AG10803 (cell line): ENCODE results near the gene TOR2A.
A peak's percentile ranks its signal among the peaks of the same experiment; 100 is the strongest.

Experiments used
- DNase-seq: peaks from one replicate; pipeline ENCODE4 v3.0.0; 2010; ENCODE audit warnings: low read depth
- H3K4me3 ChIP-seq: 2 replicates; pipeline ENCODE4 v1.5.1; 2011; ENCODE audit warnings: mild to moderate bottlenecking, low read length, control low read depth
- TF ChIP-seq, protein P1 (sequence below): conservative IDR thresholded peaks from 2 replicates; pipeline ENCODE4 v1.5.1; 2011; ENCODE audit warnings: mild to moderate bottlenecking, low read length, control low read depth, inconsistent platforms

The TOR2A gene

GRCh38 chr9:127698386-127698785 lies 36.7 kb downstream of the TOR2A start:
- H3K4me3 ChIP-seq = no peak overlapping the region
- DNase-seq = no peak
- TF ChIP-seq, protein P1, sequence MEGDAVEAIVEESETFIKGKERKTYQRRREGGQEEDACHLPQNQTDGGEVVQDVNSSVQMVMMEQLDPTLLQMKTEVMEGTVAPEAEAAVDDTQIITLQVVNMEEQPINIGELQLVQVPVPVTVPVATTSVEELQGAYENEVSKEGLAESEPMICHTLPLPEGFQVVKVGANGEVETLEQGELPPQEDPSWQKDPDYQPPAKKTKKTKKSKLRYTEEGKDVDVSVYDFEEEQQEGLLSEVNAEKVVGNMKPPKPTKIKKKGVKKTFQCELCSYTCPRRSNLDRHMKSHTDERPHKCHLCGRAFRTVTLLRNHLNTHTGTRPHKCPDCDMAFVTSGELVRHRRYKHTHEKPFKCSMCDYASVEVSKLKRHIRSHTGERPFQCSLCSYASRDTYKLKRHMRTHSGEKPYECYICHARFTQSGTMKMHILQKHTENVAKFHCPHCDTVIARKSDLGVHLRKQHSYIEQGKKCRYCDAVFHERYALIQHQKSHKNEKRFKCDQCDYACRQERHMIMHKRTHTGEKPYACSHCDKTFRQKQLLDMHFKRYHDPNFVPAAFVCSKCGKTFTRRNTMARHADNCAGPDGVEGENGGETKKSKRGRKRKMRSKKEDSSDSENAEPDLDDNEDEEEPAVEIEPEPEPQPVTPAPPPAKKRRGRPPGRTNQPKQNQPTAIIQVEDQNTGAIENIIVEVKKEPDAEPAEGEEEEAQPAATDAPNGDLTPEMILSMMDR = no peak

DNA sequence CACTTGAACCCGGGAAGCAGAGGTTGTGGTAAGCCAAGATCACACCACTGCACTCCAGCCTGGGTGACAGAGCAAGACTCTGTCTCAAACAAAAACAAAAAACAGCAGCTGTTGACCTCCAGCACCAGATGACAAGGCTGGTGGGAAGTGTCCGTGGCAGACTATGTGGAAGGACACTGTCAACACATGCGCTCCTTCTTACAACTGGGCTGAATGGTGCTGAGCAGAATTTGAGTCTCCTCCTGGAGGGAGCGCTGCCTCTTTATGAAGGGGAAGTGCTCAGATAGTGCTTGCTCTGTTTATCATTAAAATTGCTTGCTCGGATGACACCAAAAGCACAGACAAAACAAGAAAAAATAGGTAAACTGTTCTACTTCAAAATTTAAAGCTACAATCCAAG lies 37.5 kb downstream of the TOR2A start:
- no peak overlapping the region for H3K4me3 ChIP-seq
- DNase-seq = no peak
- TF ChIP-seq, protein P1 = no peak

DNA sequence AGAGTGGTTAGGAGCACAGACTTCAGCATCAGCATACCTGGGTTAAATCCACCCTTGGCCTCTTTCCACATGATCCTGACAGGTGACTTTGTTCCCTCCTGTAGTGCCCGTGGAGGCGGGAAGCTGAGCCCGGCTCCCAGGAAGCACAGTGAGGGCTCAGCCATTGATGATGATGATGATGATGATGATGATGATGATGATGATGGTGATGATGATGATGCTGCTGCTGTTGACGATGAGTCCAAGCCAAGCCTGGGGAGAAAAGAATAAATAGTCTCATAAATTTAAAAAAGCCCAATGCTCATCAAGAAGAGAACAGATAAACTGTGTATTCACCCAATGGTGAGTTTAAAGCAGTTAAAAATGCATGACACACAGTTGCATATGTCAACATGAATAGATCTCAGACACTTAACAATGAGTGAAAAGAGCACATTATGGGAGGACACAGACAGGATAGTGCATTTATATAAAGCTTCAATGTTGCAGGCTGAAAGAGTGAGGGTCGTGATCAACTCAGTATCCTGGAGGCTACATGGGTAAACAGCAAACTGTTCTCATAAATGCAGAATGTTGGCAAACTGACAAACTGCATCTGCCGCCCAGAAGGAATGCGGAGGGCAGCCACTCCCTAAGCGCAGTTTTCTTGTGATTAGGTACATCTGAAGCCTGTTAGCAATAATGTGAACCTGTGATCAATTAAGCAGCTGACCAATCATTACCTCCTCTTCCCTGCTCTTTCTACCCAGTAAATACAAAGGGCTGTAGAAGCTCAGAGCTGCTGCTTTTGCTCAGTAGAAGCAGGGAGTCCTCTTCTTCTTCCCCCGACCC lies 40.0 kb downstream of the TOR2A start:
- TF ChIP-seq, protein P1 = no peak
- no peak overlapping the region for H3K4me3 ChIP-seq
- DNase-seq = peak; percentile 80

DNA sequence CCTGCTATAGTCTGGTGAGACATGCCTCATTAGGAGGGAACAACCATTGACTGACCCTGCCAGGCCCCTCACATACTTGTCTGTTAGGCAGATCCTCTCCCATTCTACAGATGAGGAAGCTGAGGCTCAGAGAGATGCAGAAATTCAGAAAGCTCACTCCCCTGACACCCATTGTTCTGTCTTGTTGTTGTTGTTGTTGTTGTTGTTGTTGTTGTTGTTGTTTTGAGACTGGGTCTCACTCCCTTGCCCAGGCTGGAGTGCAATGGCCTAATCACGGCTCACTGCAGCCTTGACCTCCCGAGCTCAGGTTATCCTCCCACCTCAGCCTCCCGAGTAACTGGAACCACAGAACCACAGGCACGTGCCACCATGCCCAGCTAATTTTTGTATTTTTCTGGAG lies 41.4 kb downstream of the TOR2A start:
- TF ChIP-seq, protein P1 = no peak
- no peak overlapping the region for H3K4me3 ChIP-seq
- DNase-seq = no peak

DNA sequence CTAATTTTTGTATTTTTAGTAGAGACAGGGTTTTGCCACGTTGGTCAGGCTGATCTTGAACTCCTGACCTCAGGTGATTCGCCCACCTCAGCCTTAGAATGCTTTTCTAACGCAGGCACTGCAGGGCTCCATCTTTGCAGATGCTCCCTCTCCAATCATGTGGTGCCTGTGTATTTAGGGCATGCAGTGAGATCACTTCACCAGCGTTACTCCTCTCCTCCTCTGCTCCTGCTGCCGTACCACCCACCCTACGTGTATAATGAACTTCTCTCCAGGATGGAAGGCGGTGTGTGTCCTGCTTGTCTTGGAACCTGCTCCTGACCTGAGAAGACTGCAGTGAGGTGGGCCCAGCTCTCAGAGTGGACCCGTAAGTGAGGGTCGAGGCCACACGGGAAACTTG lies 42.0 kb downstream of the TOR2A start:
- DNase-seq = no peak
- TF ChIP-seq, protein P1 = no peak
- no peak overlapping the region for H3K4me3 ChIP-seq

DNA sequence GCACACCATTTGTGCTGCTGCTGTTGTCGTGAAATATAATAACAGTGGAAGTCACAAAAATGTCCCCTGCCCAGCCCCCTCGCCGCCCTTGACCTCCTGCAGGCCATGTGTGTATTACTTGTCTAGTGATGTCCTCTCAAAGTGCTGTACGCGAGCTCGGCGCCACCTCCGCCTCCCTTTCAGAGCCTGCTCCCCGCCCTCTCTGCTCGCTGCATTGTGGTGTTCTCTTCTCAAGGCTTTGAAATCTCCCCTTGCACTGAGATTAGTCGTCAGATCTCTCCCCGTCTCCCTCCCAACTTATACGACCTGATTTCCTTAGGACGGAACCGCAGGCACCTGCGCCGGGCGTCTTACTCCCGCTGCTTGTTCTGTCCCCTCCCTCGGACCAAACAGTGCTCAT lies 43.0 kb downstream of the TOR2A start:
- H3K4me3 ChIP-seq = no peak overlapping the region
- no peak for DNase-seq
- TF ChIP-seq, protein P1 = no peak

DNA sequence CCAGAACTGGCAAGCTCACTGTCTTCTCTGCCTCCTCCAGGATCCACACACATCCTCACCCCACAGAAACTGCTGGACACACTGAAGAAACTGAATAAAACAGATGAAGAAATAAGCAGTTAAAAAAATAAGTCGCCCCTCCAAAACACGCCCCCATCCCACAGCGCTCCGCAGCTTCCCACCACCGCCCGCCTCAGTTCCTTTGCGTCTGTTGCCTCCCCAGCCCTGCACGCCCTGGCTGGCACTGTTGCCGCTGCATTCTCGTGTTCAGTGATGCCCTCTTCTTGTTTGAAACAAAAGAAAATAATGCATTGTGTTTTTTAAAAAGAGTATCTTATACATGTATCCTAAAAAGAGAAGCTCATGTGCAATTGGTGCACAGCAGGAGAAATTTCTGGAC lies 44.4 kb downstream of the TOR2A start:
- no peak for DNase-seq
- TF ChIP-seq, protein P1 = no peak
- no peak overlapping the region for H3K4me3 ChIP-seq
